NCI-H1417 (cell line): ENCODE results near the gene PDIA2.
"Not testable (repeated sequence)": the region's sequence is repeated elsewhere in the genome, so short reads cannot be mapped to it uniquely, and the experiment has no call there.

Experiments used
- DNase-seq, 3 experiments: peaks; one replicate each; lab custom pipeline; 2025; lab: John Stamatoyannopoulos, UW

The PDIA2 gene

DNA sequence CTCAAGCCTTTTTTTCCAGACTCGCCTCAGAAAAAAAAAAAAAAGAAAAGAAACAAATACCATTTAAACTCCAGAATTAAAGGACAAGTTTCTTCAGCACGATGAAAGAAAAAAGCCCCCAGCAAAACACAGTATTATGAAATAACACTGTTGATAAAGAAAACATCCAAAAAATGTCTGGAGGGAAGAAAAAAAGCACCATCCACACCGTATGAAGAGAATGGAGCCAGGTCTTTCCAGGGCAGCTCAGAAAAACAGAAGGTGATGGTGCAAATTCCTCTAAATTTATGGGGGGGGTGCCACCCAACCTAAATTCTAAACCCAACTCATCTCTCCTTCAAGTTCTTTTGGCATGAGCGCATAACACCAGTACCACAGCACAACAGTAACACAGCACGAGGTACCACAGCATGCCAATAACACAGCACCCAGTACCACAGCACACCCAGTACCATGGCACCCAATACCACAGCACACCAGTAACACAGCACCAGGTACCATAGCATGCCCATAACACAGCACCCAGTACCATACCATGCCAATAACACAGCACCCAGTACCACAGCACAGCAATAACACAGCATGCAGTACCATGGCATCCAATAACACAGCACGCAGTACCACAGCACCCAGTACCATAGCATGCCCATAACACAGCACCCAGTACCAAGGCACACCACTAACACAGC, 50.6 kb downstream of the PDIA2 start:
- DNase-seq = no peak

DNA sequence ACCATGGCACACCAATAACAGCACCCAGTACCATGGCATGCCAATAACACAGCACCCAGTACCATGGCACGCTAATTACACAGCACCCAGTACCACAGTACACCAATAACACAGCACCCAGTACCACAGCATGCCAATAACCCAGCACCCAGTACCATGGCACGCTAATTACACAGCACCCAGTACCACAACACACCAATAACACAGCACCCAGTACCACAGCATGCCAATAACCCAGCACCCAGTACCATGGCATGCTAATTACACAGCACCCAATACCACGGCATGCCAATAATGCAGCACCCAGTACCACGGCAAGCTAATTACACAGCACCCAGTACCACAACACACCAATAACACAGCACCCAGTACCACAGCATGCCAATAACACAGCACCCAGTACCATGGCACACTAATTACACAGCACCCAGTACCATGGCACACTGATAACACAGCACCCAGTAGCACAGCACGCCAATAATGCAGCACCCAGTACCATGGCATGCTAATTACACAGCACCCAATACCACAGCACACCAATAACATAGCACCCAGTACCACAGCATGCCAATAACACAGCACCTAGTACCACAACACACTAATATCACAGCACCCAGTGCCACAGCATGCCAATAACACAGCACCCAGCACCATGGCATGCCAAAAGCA, 51.3 kb downstream of the PDIA2 start:
- DNase-seq = not testable (repeated sequence)

DNA sequence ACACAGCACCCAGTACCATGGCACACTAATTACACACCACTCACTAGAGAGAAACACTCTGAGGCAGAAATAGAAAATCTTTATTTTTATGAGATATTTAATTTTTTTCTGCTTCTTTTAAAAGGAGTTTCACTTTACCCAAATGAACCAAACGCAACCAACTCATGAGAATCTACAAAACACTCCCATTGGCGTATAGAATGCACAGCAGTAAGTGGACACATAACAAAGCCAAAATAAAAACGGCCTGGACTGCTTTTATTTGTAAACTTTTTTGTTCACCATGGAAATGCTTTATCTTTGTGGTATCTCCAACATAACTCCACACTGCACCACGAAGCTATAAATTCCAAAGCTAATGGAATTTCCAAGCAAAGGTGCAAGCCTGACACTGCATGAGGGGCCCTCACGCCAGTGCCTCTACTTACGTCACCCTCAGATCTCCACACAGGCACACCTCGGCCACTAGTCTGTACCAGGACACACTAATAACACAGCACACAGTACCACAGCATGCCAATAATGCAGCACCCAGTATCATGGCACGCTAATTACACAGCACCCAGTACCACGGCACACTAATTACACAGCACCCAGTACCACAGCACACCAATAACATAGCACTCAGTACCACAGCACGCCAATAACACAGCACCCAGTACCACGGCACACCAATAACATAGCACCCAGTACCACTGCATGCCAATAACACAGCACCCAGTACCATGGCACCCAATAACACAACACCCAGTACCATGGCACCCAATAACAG, 52.1 kb downstream of the PDIA2 start:
- DNase-seq = not testable (repeated sequence)

DNA sequence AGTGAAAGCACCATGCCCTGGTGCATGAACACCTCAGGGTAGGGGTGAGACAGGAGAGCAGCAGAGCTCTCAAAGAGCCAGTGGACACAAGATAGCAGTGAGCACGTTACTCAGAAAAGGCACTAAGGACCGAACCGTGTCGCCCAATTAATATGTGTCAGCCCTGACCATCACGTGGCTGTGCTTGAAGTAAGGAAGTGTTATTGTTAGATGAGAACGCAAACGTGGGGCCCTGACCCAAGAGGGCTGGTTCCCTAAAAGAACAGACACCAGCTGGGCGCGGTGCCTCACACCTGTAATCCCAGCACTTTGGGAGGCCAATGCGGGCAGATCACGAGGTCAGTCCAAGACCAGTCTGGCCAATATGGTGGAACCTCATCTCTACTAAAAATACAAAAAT, 53.3 kb downstream of the PDIA2 start:
- no peak for DNase-seq
